CD1c-positive myeloid dendritic cell (primary cell): ENCODE results near the gene PDS5A.
"Not testable (repeated sequence)": the region's sequence is repeated elsewhere in the genome, so short reads cannot be mapped to it uniquely, and the experiment has no call there.

ENCODE experiments used
- DNase-seq: peaks from one replicate; pipeline ENCODE4 v3.0.0-alpha.2; 2016; ENCODE audit errors: extremely low spot score

Gene PDS5A

DNA sequence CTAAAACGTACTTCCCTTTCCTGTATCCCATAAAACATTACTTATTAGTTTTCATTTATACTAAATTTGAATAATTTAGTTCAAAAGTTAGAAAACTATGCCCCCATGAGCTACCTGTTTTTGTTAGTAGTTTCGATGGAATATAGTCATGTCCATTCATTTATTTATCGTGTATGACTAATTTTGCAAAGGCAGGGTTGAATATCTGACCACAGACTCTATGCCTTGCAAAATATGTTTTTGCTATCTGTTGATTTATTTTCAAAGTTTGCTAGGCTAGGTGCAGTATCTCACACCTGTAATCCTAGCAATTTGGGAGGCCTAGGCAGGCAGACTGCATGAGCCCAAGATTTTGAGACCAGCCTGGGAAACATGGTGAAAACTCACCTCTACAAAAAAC lies 78.4 kb downstream of the PDS5A start:
- no peak for DNase-seq

DNA sequence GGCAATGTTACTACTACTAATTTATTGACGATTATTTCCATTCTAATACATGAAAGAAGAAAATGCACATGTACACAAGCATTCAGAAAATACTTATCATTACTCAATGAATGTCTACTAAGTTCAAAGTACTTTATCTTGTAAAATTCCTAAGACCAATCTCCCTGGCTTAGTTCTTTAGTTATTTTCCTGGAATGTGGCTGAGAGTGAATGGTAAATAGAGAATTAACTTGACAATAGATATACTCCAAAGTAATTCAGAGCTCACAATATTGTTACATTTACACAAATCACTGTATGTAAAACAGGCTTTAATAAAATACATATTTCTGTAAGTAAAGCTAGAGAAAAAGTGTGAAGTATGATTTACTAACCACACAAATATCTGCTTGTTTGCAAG lies 79.7 kb downstream of the PDS5A start:
- DNase-seq: no peak

DNA sequence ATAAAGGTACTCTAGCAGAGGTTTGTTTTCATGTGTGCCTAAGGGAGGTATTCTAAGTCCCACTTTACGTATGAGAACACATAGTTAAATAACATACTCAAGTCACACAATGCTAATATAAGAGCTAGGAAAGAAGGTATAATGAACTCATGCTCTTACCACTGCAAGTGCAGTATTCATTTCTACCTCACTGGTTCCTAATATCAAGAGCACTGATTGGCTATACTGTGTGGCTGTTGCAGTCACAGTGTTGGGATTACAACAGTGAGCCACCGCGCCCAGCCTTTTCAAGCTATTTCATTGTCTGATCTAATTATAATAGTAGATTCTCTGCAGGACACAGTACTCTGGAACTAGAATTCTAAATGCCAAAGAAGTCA lies 84.0 kb downstream of the PDS5A start:
- no peak for DNase-seq

DNA sequence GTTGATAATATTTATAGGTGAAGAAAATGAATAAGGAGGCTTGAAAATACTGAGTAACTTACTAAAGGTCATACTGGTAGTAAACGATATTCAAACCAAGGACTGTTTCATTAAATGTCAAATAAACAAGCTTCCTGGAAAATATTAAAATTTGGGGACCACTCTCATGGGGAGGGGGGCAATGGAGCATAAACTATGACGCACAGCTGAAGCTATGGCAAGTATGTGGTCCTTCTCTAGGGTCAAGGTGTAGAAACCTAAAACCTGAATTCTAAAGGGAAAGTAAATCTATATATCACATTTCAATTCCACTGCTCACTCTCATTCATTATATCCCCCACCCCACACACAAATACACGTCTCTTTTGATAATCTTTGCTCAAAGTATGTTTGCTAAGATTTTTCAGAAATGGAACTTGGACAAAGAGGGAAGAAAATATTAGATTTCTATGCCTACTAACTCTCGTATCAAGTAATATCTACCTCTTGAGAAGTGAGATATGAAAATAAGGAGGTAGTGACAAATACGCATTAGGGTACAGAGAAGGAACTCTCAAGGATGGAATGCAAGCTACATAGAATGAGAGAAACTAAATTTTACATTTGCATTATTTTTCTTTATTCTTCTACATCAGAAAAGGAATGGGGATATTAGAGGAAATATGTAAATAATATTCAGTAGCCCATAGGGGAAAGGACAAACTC lies 84.6 kb downstream of the PDS5A start:
- DNase-seq: no peak

DNA sequence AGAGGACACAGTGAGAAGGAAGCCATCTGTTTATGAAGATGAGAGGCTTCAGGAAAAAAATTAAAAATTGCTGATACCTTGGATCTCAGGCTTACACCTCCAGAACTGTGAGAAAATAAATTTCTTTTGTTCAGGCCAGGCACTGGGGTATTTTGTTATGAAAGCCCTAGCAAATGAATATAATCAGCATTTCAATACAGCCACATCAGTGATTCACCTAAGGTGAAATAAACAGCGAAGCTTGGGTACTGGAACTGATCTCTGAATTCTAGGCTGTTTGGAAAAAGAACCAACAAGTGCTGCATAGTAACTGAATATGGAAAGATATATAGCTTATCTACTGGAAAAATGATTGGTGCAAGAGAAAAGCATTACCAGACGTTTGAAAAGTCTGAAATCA lies 88.5 kb downstream of the PDS5A start:
- DNase-seq: no peak

DNA sequence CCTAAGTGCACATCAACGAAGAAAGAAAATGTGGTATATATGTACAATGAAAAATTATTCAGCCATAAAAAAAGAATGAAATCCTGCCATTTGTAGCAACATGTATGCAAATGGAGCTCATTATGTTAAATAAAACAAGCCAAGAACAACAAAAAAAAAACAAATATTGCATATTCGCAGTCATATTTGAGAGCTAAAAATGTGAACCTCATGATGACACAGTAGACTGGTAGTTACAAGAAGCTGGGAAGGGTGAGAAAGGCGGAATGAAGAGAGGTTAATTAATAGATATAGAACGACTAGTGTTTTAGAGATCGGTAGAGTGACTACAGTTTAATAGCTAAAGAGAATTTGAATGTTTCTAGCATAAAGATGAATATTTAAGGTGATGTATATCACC lies 89.2 kb downstream of the PDS5A start:
- DNase-seq: no peak

DNA sequence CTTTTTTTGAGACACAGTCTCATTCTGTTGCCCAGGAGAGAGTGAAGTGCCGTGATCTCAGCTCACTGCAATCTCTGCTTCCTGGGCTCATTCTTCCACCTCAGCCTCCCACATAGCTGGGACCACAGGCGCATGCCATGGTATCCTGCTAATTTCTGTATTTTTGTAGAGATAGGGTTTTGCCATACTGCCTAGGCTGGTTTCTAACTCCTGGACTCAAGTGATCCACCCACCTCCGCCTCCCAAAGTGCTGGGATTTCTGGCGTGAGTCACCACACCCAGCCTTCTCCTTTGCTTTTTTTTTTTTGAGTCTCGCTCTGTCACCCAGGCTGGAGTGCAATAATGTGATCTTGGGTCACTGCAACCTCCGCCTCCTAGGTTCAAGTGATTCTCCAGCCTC lies 94.1 kb downstream of the PDS5A start:
- no peak for DNase-seq

DNA sequence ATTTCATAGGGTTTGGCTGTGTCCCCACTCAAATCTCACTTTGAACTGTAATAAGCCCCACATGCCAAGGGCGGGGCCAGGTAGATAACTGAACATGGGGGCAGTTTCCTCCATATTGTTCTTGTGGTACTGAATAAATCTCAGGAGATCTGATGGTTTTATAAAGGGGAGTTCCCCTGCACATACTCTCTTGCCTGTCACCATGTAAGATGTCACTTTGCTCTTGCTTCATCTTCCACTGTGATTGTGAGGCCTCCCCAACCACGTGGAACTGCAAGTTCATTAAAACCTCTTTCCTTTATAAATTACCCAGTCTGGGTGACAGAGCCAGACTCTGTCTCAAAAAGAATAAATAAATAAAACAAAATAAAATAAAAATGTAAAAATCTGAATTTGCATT lies 95.9 kb downstream of the PDS5A start:
- DNase-seq: no peak

DNA sequence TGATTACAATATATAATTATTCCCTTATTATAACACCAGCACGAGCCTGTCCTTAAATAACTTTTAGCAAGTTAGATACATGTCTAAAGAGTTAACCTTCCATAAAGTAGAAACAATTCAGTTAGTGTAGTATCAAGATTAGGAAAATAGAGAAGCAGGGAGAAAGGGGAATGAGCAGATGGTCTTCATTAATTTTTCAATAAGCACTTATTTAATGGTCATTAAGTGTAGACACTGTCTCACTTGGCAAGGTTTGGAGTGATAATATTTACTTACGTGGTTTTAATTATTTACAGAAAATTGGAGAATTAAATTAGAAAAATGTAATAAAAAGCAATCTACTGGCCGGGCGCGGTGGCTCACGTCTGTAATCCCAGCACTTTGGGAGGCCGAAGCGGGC lies 99.7 kb downstream of the PDS5A start:
- no peak for DNase-seq

DNA sequence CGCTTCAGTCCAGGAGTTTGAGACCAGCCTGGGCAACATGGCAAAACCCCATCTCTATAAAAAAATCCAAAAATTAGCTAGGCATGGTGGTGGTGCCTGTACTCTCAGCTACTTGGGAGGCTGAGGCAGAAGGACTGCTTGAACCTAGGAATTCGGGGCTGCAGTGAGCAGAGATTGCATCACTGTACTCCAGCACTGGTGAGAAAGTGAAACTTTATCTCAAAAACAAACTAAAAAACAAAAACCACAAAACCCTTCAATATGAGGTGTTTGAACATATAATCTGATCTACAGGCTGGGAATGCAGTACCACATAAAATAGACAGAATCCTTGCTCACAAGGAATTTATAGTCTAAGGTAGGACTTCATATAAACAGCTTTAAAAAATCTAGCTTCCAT lies 103.9 kb downstream of the PDS5A start:
- no peak for DNase-seq

DNA sequence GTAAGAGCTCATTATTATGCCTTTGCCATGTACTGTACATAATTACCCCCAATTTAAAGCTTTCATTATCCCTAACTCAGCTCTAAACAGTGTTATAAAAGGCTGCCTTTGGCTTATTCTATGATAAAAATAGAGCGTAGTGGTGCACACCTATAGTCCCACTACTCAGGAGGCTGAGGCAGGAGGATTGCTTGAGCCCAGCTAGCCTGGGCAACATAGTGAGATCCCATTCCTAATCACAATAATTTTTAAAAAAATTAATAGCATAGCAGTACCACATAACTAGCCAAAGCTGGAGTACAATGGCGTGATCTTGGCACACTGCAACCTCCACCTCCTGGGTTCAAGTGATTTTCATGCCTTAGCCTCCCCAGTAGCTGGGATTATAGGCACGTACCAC lies 112.4 kb downstream of the PDS5A start:
- DNase-seq: no peak

DNA sequence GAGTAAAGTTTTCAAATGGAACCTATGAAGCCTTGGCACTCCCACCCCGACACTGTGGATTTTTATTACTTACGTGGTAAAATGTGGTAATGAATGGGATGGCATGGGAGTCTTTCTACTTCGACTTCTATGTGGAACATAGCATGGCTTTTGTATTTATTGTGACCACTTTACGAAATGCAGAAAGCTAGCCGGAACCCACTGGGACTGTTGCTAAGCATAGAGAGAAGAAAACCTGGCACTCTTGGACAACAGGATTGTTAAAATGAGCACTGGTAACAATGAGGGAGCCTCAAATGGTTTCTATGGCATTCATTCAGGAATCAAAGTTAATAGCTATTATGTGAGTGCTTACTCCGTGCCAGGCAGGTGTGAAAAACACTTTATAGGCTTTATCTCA lies 113.3 kb downstream of the PDS5A start:
- no peak for DNase-seq

DNA sequence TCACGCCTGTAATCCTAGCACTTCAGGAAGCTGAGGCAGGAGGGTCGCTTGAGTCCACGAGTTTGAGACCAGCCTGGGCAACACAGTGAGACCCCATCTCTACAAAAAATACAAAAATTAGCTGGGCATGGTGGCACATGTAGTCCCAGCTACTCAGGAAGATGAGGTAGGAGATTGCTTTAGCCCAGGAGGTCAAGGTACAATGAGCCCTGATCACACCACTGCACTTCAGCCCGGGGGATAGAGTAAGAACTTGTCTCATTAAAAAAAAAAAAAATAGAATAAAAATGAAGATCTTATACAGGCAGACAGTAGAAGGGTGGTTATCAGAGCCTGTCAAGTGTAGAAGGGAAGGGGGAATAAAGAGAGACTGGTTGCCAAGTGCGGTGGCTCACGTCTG lies 116.9 kb downstream of the PDS5A start:
- DNase-seq: no peak

DNA sequence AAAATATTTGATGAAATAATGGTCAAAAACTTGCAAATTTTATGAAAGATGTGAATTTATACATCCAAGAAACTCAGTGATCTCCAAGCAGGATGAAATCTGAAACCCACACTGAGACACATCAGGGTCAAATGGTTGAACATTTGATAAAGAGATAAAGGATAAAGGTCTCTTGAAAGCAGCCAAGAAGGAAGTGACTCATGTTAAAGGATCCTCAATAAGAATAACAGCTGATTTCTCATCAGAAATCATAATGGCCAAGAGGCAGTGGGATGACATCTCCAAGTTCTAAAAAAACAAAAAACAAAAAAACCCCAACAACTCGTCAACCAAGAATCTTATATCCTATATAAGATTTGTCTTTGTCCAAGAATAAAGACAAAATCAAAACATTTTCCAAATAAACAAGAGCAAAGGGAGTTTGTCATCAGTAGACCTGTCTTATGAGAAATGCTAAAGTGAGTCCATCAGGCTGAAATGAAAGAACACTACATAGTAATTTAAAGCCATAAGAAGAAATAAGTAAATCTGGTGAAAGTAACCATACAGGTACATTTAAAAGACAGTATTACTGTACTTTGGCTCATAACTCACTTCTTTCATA lies 121.7 kb downstream of the PDS5A start:
- no peak for DNase-seq

DNA sequence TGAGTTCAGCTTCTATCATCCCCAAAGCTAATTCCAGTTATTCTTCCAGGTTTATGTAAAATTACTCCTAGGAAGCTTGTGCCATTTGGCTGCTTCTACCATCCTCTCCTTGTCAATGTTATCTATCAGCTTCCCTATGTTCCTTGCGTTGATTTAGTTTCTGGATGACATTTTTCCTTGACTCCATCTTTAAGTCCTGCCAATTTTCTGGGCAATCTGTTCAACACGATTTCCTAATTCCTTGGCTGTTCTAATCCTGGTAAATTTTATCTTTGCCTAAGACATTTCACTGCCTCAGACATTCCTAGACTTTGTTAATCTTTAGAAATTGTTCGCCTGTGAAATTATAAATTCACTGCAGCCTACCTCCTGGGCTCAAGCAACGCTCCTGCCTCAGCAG lies 125.1 kb downstream of the PDS5A start:
- no peak for DNase-seq

DNA sequence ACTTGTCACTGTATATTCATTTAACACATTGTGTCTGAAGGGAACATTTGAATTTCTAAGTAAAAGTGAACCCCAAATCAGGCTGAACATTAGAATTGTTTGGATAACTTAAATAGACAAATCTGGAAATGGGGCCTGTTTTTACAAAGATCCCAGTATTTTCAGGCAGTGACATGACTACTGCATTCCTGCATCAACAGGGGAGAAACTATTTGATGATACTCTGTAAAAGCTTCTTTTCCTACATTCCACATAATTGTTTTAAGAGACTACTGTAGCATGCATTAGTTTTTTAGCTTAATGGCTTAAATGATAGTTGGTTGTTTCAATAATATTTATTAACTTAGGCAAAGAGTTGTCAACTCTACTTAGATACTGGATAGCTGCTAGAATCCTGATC lies 127.0 kb downstream of the PDS5A start:
- DNase-seq: no peak

DNA sequence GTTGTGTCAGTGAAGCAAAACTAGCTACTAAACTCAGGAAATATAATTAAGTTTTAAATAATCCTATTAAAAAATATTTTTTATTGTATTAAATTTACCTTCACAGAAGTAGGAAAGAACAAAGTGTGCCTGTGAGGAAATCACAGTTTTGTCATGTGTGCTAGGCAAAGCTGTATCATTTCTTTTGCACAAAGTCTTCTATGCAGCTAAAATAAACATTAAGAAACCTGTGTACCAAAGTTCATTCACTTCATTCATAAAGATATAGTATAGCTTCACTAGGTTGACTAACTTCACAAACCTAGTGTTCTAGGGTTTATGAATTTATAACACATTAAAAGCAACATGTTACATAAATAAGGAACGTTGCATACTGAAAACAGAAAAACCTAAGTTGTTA lies 131.0 kb downstream of the PDS5A start:
- no peak for DNase-seq

DNA sequence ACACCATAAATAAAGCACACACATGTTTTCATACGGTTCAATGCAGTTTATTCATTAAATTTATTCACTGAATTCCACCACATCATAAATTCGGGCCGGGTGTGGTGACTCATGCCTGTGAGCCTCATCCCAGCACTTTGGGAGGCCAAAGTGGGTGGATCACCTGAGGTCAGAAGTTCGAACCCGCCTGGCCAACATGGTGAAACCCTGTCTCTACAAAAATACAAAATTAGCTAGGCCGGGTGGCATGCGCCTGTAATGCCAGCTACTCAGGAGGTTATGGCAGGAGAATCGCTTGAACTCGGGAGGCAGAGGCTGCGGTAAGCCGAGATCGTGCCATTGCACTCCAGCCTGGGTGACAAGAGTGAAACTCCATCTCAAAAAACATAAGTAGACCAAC lies 131.6 kb downstream of the PDS5A start:
- DNase-seq: no peak

DNA sequence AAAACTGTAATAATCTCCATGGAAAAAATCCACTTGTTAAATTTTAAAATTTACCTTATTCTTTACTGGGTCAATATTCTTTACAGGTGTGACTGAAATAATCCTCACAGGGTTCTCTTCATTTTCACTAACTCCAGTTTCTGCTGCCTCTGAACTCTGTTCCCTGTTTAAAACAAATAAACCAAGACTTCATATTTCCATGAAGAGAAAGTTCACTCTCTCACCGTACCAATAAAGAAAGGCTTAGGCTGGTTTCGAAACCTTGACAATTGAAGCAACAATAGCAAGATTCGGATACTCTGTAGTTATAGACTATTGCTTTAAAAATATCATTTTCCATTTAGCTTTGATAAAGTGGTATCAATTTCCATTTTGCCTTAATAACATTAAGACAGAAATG lies 135.8 kb downstream of the PDS5A start:
- DNase-seq: no peak

DNA sequence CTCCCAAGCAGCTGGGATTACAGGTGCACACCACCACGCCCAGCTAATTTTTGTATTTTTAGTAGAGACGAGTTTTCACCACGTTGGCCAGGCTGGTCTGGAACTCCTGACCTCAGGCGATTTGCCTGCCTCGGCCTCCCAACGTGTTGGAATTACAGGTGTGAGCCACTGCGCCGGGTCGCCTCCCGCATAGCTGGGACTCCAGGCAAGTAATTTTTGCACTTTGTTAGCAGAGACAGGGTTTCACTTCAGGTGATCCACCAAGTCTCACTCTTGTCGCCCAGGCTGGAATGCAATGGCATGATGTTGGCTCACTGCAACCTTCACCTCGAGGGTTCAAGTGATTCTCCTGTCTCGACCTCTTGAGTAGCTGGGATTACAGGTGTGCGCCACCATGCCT lies 137.2 kb downstream of the PDS5A start:
- not testable (repeated sequence) for DNase-seq

DNA sequence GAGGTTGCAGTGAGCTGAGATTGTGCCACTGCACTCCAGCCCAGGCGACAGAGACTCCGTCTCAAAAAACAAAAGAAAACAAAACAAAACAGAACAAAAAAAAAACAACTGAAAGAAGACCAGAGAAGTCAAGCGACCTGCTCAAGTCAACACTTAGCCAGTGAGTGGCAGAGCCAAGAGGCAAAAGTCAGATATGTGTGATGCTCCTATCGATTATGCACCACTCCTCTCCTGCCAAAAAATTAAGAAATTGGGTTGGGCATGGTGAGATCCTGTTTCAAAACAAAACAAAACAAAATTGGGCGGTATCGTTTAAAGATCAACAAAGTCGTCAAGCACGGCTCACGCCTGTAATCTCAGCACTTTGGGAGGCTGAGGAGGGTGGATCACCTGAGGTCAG lies 137.7 kb downstream of the PDS5A start:
- DNase-seq: no peak

DNA sequence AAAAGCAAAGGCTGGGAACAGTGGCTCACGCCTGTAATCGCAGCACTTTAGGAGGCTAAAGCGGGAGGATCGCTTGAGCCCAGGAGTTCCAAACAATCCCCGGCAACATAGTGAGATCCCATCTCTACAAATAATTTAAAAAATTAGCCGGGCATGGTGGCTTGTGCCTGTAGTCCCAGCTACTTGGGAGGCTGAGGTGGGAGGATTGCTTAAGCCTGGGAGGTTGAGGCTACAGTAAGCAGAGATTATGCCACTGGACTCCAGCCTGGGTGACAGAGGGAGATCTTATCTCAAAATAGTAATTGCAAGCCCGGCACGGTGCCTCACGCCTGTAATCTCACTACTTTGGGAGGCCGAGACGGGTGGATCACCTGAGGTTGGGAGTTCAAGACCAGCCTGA lies 139.3 kb downstream of the PDS5A start:
- DNase-seq: not testable (repeated sequence)

DNA sequence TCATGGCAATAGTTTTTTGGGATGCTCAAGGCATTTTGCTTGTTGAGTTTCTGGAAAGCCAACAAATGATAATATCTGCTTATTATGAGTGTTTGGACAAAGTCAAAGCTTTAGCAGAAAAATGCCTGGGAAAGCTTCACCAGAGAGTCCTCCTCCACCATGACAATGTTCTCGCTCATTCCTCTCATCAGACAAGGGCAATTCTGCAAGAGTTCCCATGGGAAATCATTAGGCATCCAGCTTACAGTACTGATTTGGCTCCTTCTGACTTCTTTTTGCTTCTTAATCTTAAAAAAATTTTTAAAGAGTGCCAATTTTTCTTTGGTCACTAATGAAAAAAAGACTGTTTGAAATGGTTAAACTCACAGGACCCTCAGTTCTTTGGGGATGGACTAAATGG lies 143.4 kb downstream of the PDS5A start:
- DNase-seq: no peak

DNA sequence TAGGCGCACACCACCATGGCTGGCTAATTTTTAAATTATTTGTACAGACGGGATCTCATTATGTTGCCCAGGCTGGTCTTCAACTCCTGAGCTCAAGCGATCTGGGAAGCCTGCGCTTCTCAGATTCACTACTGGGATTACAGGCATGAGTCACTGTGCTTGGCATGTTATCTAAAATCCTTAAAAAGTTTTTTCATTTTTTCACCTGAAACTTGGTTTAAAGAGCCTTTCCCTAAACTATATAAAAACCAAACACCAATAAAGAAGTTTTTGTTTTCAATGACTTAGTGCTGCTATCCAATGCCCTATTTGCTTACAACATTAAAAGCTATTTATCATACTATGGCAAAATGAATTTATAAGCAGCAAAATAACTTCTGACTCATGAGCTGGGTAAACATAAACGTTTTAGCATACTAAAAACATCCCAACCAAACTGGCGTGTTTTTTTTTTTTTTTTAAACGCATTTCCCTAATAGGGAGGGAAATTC lies 151.9 kb downstream of the PDS5A start:
- no peak for DNase-seq
